DOHH2 (cell line): Measurements from ENCODE around the gene ASCC2.

Experiments
- H3F3A ChIP-seq: fragments of 200-600 bp; sonication (generic), shearing (Covaris generic); 2 replicates; pipeline ENCODE4 v1.6.0; 2016; ENCODE audit warnings: antibody characterized with exemption, mild to moderate bottlenecking; ENCODE audit not compliant: control insufficient read depth, insufficient read depth
- H3K27ac ChIP-seq: fragments of 200-600 bp; sonication (generic); 2 replicates; pipeline ENCODE4 v1.5.1; 2014; ENCODE audit warnings: low read depth, mild to moderate bottlenecking, low read length, moderate library complexity
- H3K27me3 ChIP-seq: fragments of 200-600 bp; sonication (generic); 2 replicates; pipeline ENCODE4 v1.6.1; 2014; ENCODE audit warnings: mild to moderate bottlenecking, low read length, mixed read lengths; ENCODE audit not compliant: control insufficient read depth
- H3K36me3 ChIP-seq: fragments of 200-600 bp; sonication (generic); 2 replicates; pipeline ENCODE4 v1.6.1; 2014; ENCODE audit warnings: mild to moderate bottlenecking, low read length, moderate library complexity, mixed read lengths; ENCODE audit not compliant: control insufficient read depth
- H3K4me1 ChIP-seq: fragments of 200-600 bp; sonication (generic); 2 replicates; pipeline ENCODE4 v1.6.1; 2014; ENCODE audit warnings: mild to moderate bottlenecking, low read length, mixed read lengths; ENCODE audit not compliant: control insufficient read depth
- H3K4me2 ChIP-seq: fragments of 200-600 bp; sonication (generic); 2 replicates; pipeline ENCODE4 v1.6.0; 2014; ENCODE audit warnings: mild to moderate bottlenecking, low read length, moderate library complexity
- H3K4me3 ChIP-seq: fragments of 200-600 bp; sonication (generic); 2 replicates; pipeline ENCODE4 v1.5.1; 2014; ENCODE audit warnings: mild to moderate bottlenecking, low read length, mixed read lengths
- H3K79me2 ChIP-seq: fragments of 200-600 bp; sonication (generic); 2 replicates; pipeline ENCODE4 v1.6.1; 2014; ENCODE audit warnings: mild to moderate bottlenecking, low read length, mixed read lengths; ENCODE audit not compliant: control insufficient read depth
- H3K9me2 ChIP-seq: fragments of 200-600 bp; sonication (generic); replicated peaks from 2 replicates; pipeline ENCODE4 v1.6.1; 2014; ENCODE audit warnings: mild to moderate bottlenecking, low read length, mixed read lengths; ENCODE audit not compliant: control insufficient read depth
- H3K9me3 ChIP-seq: fragments of 200-600 bp; sonication (generic); 2 replicates; pipeline ENCODE4 v1.6.1; 2014; ENCODE audit warnings: antibody characterized with exemption, low read length, mixed read lengths; ENCODE audit not compliant: control insufficient read depth, insufficient read depth
- H4K20me1 ChIP-seq: fragments of 200-600 bp; sonication (generic); 2 replicates; pipeline ENCODE4 v1.6.0; 2014; ENCODE audit warnings: low read depth, mild to moderate bottlenecking, antibody characterized with exemption, low read length, moderate library complexity; ENCODE audit not compliant: control insufficient read depth, insufficient read depth
- EZH2phosphoT487 ChIP-seq: fragments of 200-600 bp; sonication (generic); IDR thresholded peaks from 2 replicates; pipeline ENCODE4 v1.6.1; 2017; ENCODE audit warnings: borderline replicate concordance, mild to moderate bottlenecking, antibody characterized with exemption, low read length, moderate library complexity, mixed read lengths
- TF ChIP-seq, protein P1 (sequence below): fragments of 200-600 bp; sonication (generic); IDR thresholded peaks from one replicate; pipeline ENCODE4 v1.5.1; 2014; ENCODE audit warnings: antibody characterized with exemption, mild to moderate bottlenecking, low read depth, low read length; ENCODE audit not compliant: poor library complexity, severe bottlenecking

Gene ASCC2

GRCh38 chr22:29790061-29790460 is 48.0 kb downstream of the ASCC2 start:
- Histone ChIP-seq H3K27ac (no peak overlapping the region), H3K4me3 (no peak overlapping the region), H3K9me3 (no peaks in the 10 kb centered on the region), H3K4me2 (no peak overlapping the region), H3K4me1 (no peaks in the 10 kb centered on the region), H3K27me3 (no peaks in the 10 kb centered on the region), H3F3A (no peaks in the 10 kb centered on the region), H3K36me3 (peaks cover 46% of the 10 kb centered on the region), H4K20me1 (no peaks in the 10 kb centered on the region), H3K9me2 (no peaks in the 10 kb centered on the region), H3K79me2 (no peaks in the 10 kb centered on the region)
- TF ChIP-seq, protein P1, sequence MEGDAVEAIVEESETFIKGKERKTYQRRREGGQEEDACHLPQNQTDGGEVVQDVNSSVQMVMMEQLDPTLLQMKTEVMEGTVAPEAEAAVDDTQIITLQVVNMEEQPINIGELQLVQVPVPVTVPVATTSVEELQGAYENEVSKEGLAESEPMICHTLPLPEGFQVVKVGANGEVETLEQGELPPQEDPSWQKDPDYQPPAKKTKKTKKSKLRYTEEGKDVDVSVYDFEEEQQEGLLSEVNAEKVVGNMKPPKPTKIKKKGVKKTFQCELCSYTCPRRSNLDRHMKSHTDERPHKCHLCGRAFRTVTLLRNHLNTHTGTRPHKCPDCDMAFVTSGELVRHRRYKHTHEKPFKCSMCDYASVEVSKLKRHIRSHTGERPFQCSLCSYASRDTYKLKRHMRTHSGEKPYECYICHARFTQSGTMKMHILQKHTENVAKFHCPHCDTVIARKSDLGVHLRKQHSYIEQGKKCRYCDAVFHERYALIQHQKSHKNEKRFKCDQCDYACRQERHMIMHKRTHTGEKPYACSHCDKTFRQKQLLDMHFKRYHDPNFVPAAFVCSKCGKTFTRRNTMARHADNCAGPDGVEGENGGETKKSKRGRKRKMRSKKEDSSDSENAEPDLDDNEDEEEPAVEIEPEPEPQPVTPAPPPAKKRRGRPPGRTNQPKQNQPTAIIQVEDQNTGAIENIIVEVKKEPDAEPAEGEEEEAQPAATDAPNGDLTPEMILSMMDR: no peak
- TF ChIP-seq EZH2phosphoT487: no peak

- H3K4me3 ChIP-seq: no peak overlapping the region
- no peaks in the 10 kb centered on the region for H3K4me1 ChIP-seq
- H3K36me3 ChIP-seq: peaks cover 46% of the 10 kb centered on the region
- H3K27me3 ChIP-seq: no peaks in the 10 kb centered on the region
- no peaks in the 10 kb centered on the region for H3K79me2 ChIP-seq
- H4K20me1 ChIP-seq: no peaks in the 10 kb centered on the region
- no peak overlapping the region for H3K4me2 ChIP-seq
- TF ChIP-seq EZH2phosphoT487: no peak
- TF ChIP-seq, protein P1: no peak
- no peaks in the 10 kb centered on the region for H3K9me2 ChIP-seq
- no peaks in the 10 kb centered on the region for H3K9me3 ChIP-seq
- H3F3A ChIP-seq: no peaks in the 10 kb centered on the region
- H3K27ac ChIP-seq: no peak overlapping the region
Measured at GRCh38 chr22:29788339-29789279, 49.5 kb downstream of the ASCC2 start.

GRCh38 chr22:29787371-29787980 is 50.6 kb downstream of the ASCC2 start:
- peaks cover 40% of the 10 kb centered on the region for H3K36me3 ChIP-seq
- H3K27me3 ChIP-seq: no peaks in the 10 kb centered on the region

More at GRCh38 chr22:29787371-29787980, 50.6 kb downstream of the ASCC2 start:
- Histone ChIP-seq H3K79me2 (no peaks in the 10 kb centered on the region), H3K4me1 (no peaks in the 10 kb centered on the region), H3K27ac (no peak overlapping the region), H3K4me2 (no peak overlapping the region), H3K9me3 (no peaks in the 10 kb centered on the region), H3K9me2 (no peaks in the 10 kb centered on the region), H3F3A (no peaks in the 10 kb centered on the region), H4K20me1 (no peaks in the 10 kb centered on the region), H3K4me3 (no peak overlapping the region)
- TF ChIP-seq, protein P1: no peak
